Naive B cell (primary cell): ENCODE results near the gene GNAI3. TPM values are rescaled to one million over a fixed set of nuclear protein-coding genes. Genes with fewer than 3 reads are reported as not detected.

ENCODE experiments used
- ATAC-seq, 2 donors: fragments of 150-1000 bp; cut with Tn5 transposase; 2 replicates each; pipeline ENCODE4 v1.10.0; 2021; ENCODE audit warnings: low read depth in 2 of 2, mild to moderate bottlenecking in 2 of 2, moderate library complexity in 2 of 2
- DNase-seq: peaks from one replicate; pipeline ENCODE4 v3.0.0; 2022
- H3K27ac Mint-ChIP-seq, 6 donors: one replicate each; pipeline ENCODE4 v1.8.0; 2020 to 2022; ENCODE audit warnings: mild to moderate bottlenecking in 6 of 6, mixed read lengths in 6 of 6, moderate library complexity in 5 of 6, inconsistent platforms in 2 of 6
- H3K27me3 Mint-ChIP-seq, 3 donors: one replicate each; pipeline ENCODE4 v1.8.0; 2021 to 2022; ENCODE audit warnings: mixed read lengths in 3 of 3, mild to moderate bottlenecking in 1 of 3
- H3K36me3 Mint-ChIP-seq, 2 donors: one replicate each; pipeline ENCODE4 v1.8.0; 2020 to 2022; ENCODE audit warnings: mixed read lengths in 2 of 2, inconsistent platforms in 1 of 2, mild to moderate bottlenecking in 1 of 2
- H3K4me1 Mint-ChIP-seq, 3 donors: one replicate each; pipeline ENCODE4 v1.8.0; 2020 to 2022; ENCODE audit warnings: mixed read lengths in 3 of 3, inconsistent platforms in 1 of 3, mild to moderate bottlenecking in 1 of 3, moderate library complexity in 1 of 3
- H3K4me3 Mint-ChIP-seq, 8 donors: one replicate each; pipeline ENCODE4 v1.8.0; 2020 to 2022; ENCODE audit warnings: mild to moderate bottlenecking in 8 of 8, mixed read lengths in 8 of 8, moderate library complexity in 8 of 8, inconsistent platforms in 2 of 8
- H3K9me3 Mint-ChIP-seq, 7 donors: one replicate each; pipeline ENCODE4 v1.8.0; 2020 to 2022; ENCODE audit warnings: mixed read lengths in 7 of 7, mild to moderate bottlenecking in 5 of 7, inconsistent platforms in 2 of 7, moderate library complexity in 1 of 7
- polyA plus RNA-seq, 6 donors: library from polyadenylated mRNA; unstranded; fragments of 300-500 nt; fragmentation: Illumina TruSeq; gene quantifications; one replicate each; pipeline ENCODE4 v1.2.3, GENCODE V29; 2021; ENCODE audit warnings: low read depth in 6 of 6

The GNAI3 gene
- polyA plus RNA-seq, 6 donors from 2014 or later = 7.6 to 13.9 (median 8.9) TPM

DNA sequence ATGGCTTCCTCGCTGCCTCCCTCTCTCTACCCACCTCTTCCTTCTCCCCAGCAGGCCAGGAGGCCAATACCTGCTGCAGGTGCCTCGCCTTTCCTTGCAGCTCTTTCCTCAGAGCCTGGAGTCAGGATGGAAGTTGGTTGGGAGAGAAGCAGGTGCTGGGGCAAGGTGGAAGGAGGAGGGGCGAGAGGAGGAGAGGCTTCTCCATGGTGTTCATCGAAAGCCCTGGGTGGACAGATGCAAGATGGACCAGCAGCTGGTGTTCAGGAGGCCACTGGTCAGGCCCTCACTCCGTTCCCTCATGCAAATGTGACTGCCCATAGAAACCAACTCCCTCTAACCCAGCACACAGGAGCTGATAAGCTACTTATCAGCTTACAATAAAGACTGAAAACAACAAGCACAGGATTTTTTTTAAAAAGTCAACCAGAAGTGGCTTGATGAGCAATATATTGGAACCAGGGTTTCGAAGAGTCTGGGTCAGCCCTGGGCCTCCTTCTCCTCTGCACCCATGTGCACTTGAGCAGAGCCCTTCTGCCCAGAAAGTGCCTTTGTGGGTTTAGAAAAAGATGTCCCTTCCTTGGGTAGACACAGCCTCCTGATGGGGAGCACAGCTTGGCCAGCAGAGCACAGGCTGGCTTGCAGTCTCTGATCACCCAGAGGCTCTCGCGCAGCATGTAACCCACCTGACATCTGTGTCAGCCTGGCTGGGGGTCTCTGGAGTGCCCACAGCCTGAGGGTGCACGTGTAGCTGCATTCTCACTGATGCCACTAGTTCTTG is 90.8 kb downstream of the GNAI3 start:
- no peak for ATAC-seq
- H3K4me1 Mint-ChIP-seq = peaks cover 3 to 17% (median 16%) of the 10 kb centered on the region in 3 donors
- H3K9me3 Mint-ChIP-seq = no peaks in the 10 kb centered on the region
- H3K27ac Mint-ChIP-seq = peak overlapping the region in 1 of 6 donors; percentile 33
- H3K36me3 Mint-ChIP-seq = no peaks in the 10 kb centered on the region
- DNase-seq = no peak
- no peak overlapping the region for H3K4me3 Mint-ChIP-seq
- peaks cover 0 to 13% (median 5%) of the 10 kb centered on the region in 3 donors for H3K27me3 Mint-ChIP-seq

GRCh38 chr1:109639841-109640184 is 91.4 kb downstream of the GNAI3 start:
- Mint-ChIP-seq H3K4me1 (peaks cover 3 to 17% (median 16%) of the 10 kb centered on the region in 3 donors), H3K27me3 (peaks cover 0 to 13% (median 5%) of the 10 kb centered on the region in 3 donors), H3K4me3 (no peak overlapping the region), H3K36me3 (no peaks in the 10 kb centered on the region), H3K9me3 (no peaks in the 10 kb centered on the region), H3K27ac (peak overlapping the region in 1 of 6 donors; percentile 49)
- ATAC-seq (no peak), DNase-seq (no peak)

DNA sequence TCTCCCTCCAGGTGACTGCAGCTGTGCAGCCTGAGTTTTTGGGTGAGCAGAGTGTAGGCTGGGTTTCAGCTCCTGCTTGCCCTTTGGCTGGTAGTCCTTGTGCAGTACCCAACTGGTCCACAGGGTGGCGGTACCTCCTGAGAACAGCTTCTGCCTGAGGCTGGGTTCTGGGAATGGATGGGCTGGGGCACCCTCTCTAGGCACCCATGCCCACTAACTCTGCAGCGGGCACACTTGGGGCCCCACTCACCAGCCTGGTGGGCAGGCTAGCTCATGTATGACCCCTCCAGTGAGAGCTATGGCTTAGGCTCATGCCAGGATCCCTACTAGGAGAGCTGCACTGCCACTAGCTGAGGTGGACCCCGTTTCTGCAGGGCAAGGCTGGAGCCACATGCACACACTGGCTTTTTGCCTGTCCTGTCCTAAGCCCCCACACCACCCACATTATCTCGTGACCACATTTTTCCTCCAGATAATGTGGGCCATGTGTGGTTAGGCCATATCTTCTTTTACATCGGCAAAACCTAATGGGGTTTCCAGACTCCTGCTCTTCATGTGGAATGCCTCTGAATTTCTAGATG is 92.0 kb downstream of the GNAI3 start:
- Mint-ChIP-seq H3K27ac (peak overlapping the region in 1 of 6 donors; percentile 49), H3K4me3 (no peak overlapping the region)

GRCh38 chr1:109641078-109641740 is 92.8 kb downstream of the GNAI3 start:
- no peaks in the 10 kb centered on the region for H3K9me3 Mint-ChIP-seq
- peak overlapping the region in 1 of 6 donors; percentile 65 for H3K27ac Mint-ChIP-seq
- H3K27me3 Mint-ChIP-seq = peaks cover 4 to 13% (median 5%) of the 10 kb centered on the region in 3 donors
- peaks cover 3 to 17% (median 16%) of the 10 kb centered on the region in 3 donors for H3K4me1 Mint-ChIP-seq
- DNase-seq = no peak
- H3K36me3 Mint-ChIP-seq = no peaks in the 10 kb centered on the region
- no peak overlapping the region for H3K4me3 Mint-ChIP-seq
- ATAC-seq = no peak

More for the DNA sequence above, 92.0 kb downstream of the GNAI3 start:
- DNase-seq (peak; percentile 77), ATAC-seq (peak; percentile 65 to 72)
- Mint-ChIP-seq H3K4me1 (peaks cover 3 to 17% (median 16%) of the 10 kb centered on the region in 3 donors), H3K36me3 (no peaks in the 10 kb centered on the region), H3K27me3 (peaks cover 4 to 13% (median 5%) of the 10 kb centered on the region in 3 donors), H3K9me3 (no peaks in the 10 kb centered on the region)

DNA sequence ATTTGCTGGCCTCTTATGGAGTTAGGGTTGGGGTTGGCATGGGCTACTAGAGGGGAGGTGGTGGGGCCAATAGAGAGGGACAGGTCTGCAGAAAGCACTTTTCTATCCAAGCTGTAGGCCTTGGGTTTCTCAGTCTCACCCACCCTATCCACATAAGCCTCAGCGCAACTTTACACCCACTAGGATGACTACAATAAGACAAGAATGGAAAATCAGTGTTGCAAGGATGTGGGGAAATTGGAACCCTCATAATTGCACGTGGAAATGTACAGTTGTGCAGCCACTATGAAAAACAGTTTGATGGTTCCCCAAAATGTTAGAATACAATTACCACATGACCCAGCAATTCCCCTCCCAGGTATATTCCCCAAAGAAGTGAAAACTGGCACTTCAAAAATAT is 93.4 kb downstream of the GNAI3 start:
- Mint-ChIP-seq H3K27ac (no peak overlapping the region), H3K36me3 (no peaks in the 10 kb centered on the region), H3K4me3 (no peak overlapping the region), H3K4me1 (peaks cover 3 to 17% (median 16%) of the 10 kb centered on the region in 3 donors), H3K9me3 (no peaks in the 10 kb centered on the region), H3K27me3 (peaks cover 4 to 13% (median 5%) of the 10 kb centered on the region in 3 donors)
- ATAC-seq (no peak), DNase-seq (no peak)

- ATAC-seq = no peak
Measured at GRCh38 chr1:109642626-109643025, 94.2 kb downstream of the GNAI3 start.

DNA sequence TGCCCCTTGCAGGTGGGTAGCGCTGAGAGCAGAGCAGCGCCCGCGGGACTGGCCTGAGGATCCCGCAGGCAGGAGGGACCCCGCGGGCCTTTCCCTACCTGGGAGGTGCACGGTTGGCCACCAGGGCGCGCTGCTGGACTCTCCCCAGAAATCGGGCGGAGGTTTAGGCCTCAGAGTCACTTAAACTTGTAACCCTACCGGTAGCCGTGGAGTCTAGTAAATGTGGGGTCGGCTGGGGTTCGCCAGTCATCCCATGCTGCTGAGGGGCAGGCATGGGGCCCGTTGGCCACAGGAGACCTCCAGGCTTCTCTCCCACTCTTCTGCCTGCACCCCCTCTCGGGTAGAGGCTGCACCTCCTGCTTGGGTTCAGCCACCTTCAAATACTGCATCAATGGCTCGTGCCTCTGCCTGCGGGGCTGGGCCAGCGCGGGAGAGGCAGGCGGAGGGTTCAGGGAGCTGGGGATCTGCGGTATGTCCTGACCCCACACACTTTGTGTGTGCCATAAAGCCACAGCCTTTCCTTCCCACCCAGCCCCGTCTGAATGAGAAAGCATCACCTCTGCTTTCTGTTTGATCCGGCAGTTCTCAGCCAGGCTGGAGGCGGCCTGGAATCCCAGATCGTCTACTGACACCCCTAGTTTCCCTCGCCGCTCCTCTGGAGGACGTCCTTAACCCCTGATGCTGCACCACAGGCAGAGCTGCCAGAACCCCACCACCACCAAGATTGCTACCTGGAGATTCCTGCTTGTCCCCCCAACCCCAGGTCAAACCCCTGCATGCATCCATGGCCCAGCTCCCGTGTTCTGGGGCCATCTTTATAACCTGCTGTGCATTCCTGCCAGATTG is 95.2 kb downstream of the GNAI3 start:
- Mint-ChIP-seq H3K9me3 (no peaks in the 10 kb centered on the region), H3K27me3 (peaks cover 2 to 5% (median 4%) of the 10 kb centered on the region in 3 donors), H3K36me3 (no peaks in the 10 kb centered on the region), H3K27ac (no peak overlapping the region), H3K4me3 (no peak overlapping the region), H3K4me1 (peaks cover 3 to 17% (median 16%) of the 10 kb centered on the region in 3 donors)
- DNase-seq (peak; percentile 75), ATAC-seq (peak; percentile 93 to 96)

More at GRCh38 chr1:109642626-109643025, 94.2 kb downstream of the GNAI3 start:
- DNase-seq = no peak
- H3K4me3 Mint-ChIP-seq = peak overlapping the region in 1 of 8 donors; percentile 36
- no peaks in the 10 kb centered on the region for H3K36me3 Mint-ChIP-seq
- H3K9me3 Mint-ChIP-seq = no peaks in the 10 kb centered on the region
- H3K4me1 Mint-ChIP-seq = peaks cover 3 to 17% (median 16%) of the 10 kb centered on the region in 3 donors
- H3K27ac Mint-ChIP-seq = peak overlapping the region in 1 of 6 donors; percentile 83
- H3K27me3 Mint-ChIP-seq = peaks cover 4 to 8% (median 5%) of the 10 kb centered on the region in 3 donors

DNA sequence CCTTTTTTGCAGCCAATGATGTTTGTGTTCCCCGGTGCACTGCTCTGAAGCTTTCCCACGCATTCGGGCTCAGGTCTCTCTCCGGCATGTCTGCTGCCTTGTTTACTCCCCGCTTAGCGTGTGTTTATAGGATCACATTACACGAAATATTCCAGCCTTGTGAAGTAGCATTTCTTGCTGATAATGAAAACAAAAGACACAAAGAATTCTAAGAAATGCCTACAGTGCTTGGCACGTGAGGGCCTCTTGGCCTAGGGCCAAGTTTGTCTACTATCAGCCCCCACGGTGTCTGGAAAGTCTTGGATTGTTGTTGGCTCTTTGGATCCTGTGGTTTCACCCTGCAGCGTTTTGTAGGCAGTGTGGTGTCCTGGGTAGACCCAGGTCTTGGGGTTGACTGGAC is 96.3 kb downstream of the GNAI3 start:
- Mint-ChIP-seq H3K27me3 (peaks cover 0 to 5% (median 4%) of the 10 kb centered on the region in 3 donors), H3K27ac (no peak overlapping the region), H3K4me1 (peaks cover 3 to 17% (median 16%) of the 10 kb centered on the region in 3 donors), H3K9me3 (no peaks in the 10 kb centered on the region), H3K36me3 (no peaks in the 10 kb centered on the region), H3K4me3 (no peak overlapping the region)
- ATAC-seq (no peak), DNase-seq (no peak)

DNA sequence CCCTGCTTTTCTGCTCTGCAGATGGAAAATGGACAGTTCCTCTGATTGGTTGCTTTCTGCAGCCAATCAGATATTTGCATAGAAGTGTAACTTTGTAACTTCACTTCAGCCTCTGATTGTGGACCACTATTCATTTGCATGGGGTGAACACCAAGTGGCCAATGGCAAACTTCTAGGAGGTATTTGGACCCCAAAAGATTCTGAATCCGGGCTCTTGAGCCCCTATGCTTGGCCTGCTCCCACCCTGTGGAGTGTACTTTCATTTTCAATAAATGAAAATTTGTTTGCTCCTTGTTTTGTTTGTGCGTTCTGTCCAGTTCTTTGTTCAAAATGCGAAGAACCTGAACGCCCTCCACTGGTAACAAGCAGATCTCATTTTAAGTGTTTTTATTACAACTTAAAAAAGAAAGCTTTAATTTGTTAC is 101.1 kb downstream of the GNAI3 start:
- Mint-ChIP-seq H3K4me3 (no peak overlapping the region), H3K9me3 (no peaks in the 10 kb centered on the region), H3K36me3 (no peaks in the 10 kb centered on the region), H3K27me3 (peaks cover 11 to 28% (median 18%) of the 10 kb centered on the region in 3 donors), H3K4me1 (peaks cover 0 to 2% (median 0%) of the 10 kb centered on the region in 3 donors), H3K27ac (no peak overlapping the region)
- ATAC-seq (no peak), DNase-seq (no peak)

- H3K27me3 Mint-ChIP-seq = peaks cover 11 to 28% (median 13%) of the 10 kb centered on the region in 3 donors
- no peak for DNase-seq
- no peak for ATAC-seq
- H3K36me3 Mint-ChIP-seq = no peaks in the 10 kb centered on the region
- no peaks in the 10 kb centered on the region for H3K9me3 Mint-ChIP-seq
- no peak overlapping the region for H3K27ac Mint-ChIP-seq
- H3K4me3 Mint-ChIP-seq = no peak overlapping the region
- peaks cover 7 to 14% (median 9%) of the 10 kb centered on the region in 3 donors for H3K4me1 Mint-ChIP-seq
Measured at GRCh38 chr1:109650609-109651008, 102.2 kb downstream of the GNAI3 start.

DNA sequence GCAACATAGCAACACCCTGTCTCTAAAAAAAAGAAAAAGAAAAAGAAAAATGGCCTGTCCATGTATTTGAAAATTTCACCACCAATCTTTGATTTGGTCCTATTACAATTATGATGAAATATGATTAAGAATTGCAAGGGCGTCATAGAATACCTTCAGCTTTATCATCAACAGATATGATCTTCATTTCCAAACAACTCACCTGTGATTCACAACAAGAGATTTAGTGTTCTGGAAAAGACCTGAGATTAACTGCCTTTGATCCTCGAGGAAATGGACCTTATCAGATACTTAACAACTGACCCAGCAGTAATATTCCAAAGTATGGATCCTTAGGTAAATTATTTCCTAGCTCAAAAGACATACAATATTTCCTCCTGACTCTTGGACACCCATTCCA is 104.0 kb downstream of the GNAI3 start:
- ATAC-seq (no peak), DNase-seq (no peak)
- no peaks in the 10 kb centered on the region for H3K36me3 Mint-ChIP-seq
- no peaks in the 10 kb centered on the region for H3K9me3 Mint-ChIP-seq
- peaks cover 18 to 26% (median 22%) of the 10 kb centered on the region in 3 donors for H3K4me1 Mint-ChIP-seq
- H3K27ac Mint-ChIP-seq = no peak overlapping the region
- H3K27me3 Mint-ChIP-seq = peaks cover 11 to 28% (median 13%) of the 10 kb centered on the region in 3 donors
- H3K4me3 Mint-ChIP-seq = peak overlapping the region in 1 of 8 donors; percentile 63

DNA sequence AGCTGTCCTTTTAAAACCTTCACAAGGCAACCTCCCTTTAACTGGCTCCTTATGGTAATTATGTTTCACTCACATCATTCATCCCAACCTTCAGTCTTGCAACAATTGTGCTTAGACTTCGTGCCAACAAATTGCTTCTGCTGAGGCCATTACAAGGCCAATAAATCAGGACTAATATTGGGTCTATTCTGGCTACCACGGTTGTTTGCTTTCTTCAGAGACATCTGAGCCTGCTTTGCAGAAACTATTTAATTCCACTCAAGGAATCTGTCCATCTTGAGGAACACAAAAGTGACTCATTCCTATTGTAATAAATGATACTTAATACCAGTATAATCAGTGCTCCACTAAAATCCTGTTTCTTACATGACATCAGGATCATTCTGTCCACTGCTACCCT is 104.9 kb downstream of the GNAI3 start:
- no peak for DNase-seq
- H3K4me1 Mint-ChIP-seq = peaks cover 21 to 26% (median 22%) of the 10 kb centered on the region in 3 donors
- H3K36me3 Mint-ChIP-seq = no peaks in the 10 kb centered on the region
- no peak for ATAC-seq
- H3K9me3 Mint-ChIP-seq = no peaks in the 10 kb centered on the region
- peak overlapping the region in 1 of 6 donors; percentile 56 for H3K27ac Mint-ChIP-seq
- peak overlapping the region in 3 of 8 donors; percentile 22 to 73 (median 29) for H3K4me3 Mint-ChIP-seq
- peaks cover 11 to 28% (median 13%) of the 10 kb centered on the region in 3 donors for H3K27me3 Mint-ChIP-seq
